HG03196 (cell line): ENCODE measurements around the gene TMEM156.

Experiments used
- ATAC-seq: cut with Tn5 transposase; IDR thresholded peaks from one replicate; pipeline ENCODE4 v1.9.1; 2021; ENCODE audit not compliant: unreplicated experiment

The TMEM156 gene, protein sequence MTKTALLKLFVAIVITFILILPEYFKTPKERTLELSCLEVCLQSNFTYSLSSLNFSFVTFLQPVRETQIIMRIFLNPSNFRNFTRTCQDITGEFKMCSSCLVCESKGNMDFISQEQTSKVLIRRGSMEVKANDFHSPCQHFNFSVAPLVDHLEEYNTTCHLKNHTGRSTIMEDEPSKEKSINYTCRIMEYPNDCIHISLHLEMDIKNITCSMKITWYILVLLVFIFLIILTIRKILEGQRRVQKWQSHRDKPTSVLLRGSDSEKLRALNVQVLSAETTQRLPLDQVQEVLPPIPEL

DNA sequence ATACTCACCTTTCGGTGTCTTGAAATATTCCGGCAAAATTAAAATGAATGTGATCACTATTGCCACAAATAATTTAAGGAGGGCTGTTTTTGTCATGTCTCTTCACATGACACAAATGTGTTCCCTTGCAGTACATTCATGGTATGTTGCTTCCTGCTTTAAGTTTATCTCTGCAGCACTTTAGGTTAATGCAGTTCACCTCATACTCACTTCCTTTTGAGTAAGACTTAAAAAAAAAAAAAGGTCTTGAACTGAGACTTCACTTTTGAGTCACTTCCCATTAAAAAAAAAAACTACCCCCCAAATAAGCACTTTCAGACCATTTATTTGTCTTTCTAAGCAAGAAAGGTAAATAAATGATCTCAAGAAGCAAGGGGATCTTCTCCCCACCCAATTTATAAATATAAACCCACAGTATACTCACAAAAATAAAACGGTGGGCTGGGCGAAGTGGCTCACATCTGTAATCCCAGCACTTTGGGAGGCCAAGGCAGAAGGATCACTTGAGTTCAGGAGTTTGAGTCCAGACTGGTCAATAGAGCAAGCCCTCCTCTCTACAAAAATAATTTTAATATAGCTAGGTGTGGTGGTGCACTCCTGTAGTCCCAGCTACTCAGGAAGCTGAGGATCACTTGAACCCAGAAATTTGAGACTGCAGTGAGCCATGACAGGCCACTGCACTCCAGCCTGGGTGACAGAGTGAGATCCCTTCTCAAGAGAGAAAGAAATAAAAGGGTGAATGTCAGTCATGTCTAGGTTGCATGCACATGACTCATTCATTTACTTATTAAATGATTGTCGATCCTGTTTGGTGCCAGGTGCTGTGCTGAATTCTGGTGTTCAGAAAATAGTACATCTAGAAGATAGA, at the start of gene TMEM156:
TSS of gene TMEM156 (minus strand) at position 192 of the 868 bp plus-strand sequence. CDS start at position 96, 96 bp downstream.
- ATAC-seq = peak; percentile 65

- ATAC-seq = no peak
Observed at GRCh38 chr4:39078829-39079228, 46.6 kb upstream of the TMEM156 start.

DNA sequence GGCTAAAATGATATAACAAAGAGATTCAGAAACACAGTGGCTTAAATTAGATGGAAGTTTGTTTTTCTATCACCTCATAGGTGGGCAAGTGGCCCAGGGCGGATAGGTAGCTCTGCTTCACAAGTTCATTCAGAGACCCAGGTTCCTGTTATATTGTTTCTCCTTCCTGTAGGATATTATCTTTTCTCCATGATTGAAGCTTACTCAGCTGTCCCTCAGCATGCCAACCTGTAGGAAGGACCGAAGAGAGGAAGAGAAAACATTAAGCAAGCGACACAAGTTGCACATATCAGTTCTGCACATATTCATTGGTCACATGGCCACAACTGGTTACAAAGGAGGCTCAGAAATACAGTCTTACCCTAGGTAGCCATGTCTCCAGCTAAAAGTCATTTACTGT, 36.7 kb upstream of the TMEM156 start:
- ATAC-seq = no peak

DNA sequence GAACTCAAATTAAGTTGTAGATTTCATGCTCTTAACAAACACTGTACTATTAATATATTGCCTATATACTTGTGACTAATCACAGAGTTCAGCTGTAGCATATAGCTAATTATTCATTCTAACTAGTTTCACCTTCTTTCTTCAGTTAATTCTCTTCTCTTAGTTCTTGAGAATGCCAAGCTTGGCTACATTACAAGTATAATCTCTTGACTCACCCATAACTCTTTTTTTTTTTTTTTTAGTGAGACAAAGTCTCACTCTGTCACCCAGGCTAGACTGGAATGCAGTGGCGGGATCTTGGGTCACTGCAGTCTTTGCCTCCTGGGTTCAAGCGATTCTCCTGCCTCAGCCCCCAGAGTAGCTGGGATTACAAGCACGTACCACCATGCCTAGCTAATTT, 35.2 kb upstream of the TMEM156 start:
- no peak for ATAC-seq

- no peak for ATAC-seq
Observed at GRCh38 chr4:39067031-39067430, 34.8 kb upstream of the TMEM156 start.

- no peak for ATAC-seq
Observed at GRCh38 chr4:39066371-39066770, 34.2 kb upstream of the TMEM156 start.

- no peak for ATAC-seq
Observed at GRCh38 chr4:39063430-39063829, 31.2 kb upstream of the TMEM156 start.

DNA sequence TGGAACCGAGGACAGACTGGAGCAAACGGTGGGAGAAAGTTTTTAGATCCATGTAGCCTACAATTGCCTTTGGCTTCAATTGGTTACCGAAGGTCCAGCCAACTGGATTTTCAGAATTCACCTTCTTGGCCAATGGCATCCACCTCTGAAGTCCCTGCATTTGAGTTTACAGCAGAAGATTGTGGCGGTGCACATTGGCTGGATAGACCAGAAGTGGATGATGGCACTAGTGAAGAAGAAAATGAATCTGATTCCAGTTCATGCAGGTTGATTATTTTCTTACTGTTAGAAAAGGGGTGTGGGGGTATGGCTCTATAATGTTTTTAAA, 30.5 kb upstream of the TMEM156 start:
- no peak for ATAC-seq

- no peak for ATAC-seq
Observed at GRCh38 chr4:39062094-39062769, 30.0 kb upstream of the TMEM156 start, which contains the start of gene KLHL5. Gene KLHL5 (plus strand): TSS chr4:39062232. CDS start chr4:39062653, 421 bp downstream.

- no peak for ATAC-seq
Observed at GRCh38 chr4:39061457-39061856, 29.2 kb upstream of the TMEM156 start.

GRCh38 chr4:39056023-39056422, 23.8 kb upstream of the TMEM156 start:
- ATAC-seq = no peak

DNA sequence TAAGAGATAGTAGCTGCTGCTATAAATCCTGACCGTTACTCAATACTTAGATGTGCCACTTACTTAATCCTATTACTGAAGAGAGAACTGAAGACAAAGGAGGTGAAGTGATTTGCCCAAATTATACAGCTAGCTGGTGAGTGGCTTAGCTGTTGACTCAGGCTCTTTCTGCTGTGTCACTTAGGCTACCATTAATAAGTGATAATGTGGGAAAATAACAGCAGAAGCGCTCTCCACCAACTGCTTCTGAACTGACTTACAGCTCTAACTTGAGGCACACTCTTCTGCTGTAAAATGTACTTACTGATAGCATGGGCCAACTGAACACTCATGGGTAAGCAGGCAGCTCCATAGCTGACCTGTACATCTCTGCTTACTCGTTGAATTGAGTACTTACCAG, 22.3 kb upstream of the TMEM156 start:
- no peak for ATAC-seq

DNA sequence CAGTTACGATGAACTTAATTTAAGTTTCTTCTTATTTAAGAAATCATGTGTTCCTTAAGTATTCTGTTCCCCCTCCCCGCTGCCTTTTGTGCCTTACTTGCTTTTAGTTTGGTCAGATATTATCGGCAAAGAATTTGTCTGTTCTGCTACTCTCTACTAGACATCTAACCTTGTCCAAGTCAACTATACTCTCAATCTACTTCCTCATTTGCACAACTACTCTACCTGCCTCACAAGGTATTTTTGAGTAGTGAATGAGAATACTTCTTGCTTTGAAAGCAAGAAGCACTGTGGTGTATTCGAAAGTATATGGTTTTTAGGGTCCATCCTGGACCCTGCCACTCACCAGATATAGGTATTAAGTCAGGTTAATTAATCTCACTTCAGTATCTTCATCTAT, 21.8 kb upstream of the TMEM156 start:
- ATAC-seq = no peak

GRCh38 chr4:39051492-39051891, 19.3 kb upstream of the TMEM156 start:
- ATAC-seq = no peak

GRCh38 chr4:39050590-39050989, 18.4 kb upstream of the TMEM156 start:
- no peak for ATAC-seq

- no peak for ATAC-seq
Observed at GRCh38 chr4:39048311-39048710, 16.1 kb upstream of the TMEM156 start.

DNA sequence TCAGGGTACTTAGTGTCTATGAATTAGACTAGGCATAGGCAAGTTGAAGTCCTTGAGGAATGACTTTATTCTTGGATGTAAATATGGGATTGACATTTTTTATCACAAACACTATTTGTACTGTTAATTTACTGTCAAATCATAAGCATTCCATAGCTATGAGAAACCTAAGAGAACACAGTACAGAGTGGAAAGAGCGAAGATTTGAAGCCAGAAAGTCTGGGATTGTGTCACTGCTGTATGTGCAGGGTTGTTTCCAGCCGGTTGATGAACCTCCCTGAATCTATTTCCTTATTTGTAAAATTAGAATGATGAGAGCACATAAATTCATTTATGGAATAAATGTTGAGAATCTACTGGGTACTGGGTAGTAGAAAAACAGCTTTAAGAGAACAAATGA, 15.5 kb upstream of the TMEM156 start:
- no peak for ATAC-seq

DNA sequence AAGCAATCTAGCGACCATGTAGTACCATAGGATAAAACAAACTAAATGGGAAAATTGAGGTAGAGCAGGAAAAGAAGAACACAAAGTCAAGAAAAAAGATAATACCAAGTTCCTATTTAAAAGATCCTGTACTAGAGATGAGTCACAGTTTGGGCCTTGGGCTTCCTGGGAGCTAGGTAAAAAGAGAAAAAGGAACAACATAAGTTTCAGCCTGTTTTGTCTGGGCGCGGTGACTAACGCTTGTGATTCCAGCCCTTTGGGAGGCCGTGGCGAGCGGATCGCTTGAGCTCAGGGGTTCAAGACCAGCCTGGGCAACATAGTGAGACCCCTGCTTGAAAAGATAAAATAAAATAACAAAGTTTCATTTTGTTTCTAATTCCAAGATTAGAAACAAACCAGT, 14.0 kb upstream of the TMEM156 start:
- no peak for ATAC-seq

DNA sequence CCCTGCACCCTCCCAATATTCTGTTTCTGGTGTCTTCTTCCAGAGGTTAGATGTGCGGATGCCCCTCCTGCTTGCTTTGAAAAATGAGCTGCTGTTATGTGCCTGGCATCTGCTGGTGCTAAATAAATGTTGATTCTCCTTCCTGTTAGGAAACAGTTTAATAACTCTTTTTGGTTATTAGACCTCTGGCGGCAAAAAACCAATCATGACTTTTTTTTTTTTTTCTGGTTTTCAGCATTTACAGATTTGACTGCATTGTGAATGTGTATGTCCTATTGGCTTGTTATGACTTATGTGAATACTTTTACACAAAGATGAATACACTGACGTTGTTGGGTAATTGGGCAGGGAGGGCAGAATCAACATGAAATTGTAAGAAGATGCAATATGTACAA, 13.6 kb upstream of the TMEM156 start:
- ATAC-seq = no peak

DNA sequence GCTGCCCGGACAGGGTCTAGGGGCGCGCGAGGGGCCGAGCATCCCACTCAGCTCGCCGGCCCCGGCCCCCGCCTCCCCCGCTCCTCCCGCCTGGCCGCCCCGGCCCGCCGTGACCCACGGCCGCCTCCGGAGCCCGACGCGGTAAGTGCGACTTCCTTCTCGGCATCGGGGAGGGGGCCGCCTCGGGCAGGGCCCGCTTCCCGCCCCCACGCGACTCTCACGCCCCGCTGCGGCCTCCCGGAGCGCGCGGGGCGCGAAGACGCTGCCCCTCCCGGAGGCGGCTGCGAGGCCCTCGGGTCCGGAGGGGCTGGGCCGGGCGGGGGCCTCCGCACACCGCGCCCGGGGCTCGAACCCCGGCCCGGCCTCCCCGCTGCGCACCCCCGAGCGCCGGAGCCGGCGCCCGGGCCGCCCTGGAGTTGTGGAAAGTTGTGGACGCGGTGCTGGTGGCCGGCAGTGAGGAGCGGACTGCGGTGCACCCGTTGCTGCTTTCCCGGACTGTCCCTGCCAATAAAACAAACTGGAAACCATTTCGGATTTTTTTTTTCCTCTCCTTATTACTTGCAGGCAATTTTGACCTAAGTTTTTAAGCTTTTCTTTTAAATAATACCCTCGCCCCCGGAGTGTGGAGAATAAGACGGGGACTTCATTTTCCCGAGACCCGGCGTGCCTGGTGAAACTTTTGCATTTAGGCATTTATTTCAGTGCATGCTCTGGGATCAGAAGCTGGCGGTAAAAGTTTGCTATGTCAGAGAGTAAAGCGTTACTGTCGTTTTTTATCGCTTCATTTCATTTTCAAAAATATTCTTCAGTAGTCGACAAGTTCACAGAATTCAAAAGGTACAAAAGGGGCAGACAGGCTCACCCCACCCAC, 13.0 kb upstream of the TMEM156 start:
- ATAC-seq = peak; percentile 26
